DND-41 (cell line): Measurements from ENCODE around the gene CFAP73.

Experiments used
- EZH2 ChIP-seq: IDR thresholded peaks from 3 replicates; pipeline ENCODE4 v1.6.1; 2012; ENCODE audit warnings: borderline replicate concordance, low read depth, mild to moderate bottlenecking, moderate library complexity, low read length, inconsistent platforms; ENCODE audit not compliant: severe bottlenecking
- TF ChIP-seq, protein P1 (sequence below): IDR thresholded peaks from 2 replicates; pipeline ENCODE4 v1.5.1; 2012; ENCODE audit warnings: borderline replicate concordance, low read length, moderate library complexity, mild to moderate bottlenecking; ENCODE audit not compliant: poor library complexity, severe bottlenecking; ENCODE audit errors: extremely low read depth

DNA sequence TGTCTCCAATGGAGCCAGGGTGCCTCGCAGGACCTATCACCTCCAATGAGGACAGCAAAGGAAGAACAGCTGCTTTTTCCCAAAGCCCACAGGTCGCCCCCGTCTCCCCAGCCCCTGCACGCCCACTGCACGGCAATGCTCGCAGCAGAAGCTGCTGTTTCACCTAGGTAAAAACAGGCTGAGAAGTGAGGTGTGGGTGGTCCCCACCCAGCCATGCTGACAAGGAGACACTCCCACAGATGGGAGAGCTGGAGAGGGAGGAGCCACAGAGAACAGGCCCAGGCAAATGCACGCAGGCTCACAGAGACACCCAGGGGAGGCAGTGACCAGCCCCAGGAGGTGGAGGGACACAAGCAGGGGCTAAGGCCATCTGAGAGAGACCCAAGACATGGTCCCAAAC is 10.4 kb downstream of the CFAP73 start:
- TF ChIP-seq EZH2 = no peak
- TF ChIP-seq, protein P1, sequence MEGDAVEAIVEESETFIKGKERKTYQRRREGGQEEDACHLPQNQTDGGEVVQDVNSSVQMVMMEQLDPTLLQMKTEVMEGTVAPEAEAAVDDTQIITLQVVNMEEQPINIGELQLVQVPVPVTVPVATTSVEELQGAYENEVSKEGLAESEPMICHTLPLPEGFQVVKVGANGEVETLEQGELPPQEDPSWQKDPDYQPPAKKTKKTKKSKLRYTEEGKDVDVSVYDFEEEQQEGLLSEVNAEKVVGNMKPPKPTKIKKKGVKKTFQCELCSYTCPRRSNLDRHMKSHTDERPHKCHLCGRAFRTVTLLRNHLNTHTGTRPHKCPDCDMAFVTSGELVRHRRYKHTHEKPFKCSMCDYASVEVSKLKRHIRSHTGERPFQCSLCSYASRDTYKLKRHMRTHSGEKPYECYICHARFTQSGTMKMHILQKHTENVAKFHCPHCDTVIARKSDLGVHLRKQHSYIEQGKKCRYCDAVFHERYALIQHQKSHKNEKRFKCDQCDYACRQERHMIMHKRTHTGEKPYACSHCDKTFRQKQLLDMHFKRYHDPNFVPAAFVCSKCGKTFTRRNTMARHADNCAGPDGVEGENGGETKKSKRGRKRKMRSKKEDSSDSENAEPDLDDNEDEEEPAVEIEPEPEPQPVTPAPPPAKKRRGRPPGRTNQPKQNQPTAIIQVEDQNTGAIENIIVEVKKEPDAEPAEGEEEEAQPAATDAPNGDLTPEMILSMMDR = no peak
